Loucy (cell line): Measurements from ENCODE around the gene ABCB1.

ENCODE experiments used
- H2AFZ ChIP-seq: fragments of 200-600 bp; sonication (generic); 2 replicates; pipeline ENCODE4 v1.6.0; 2016; ENCODE audit warnings: antibody characterized with exemption, mild to moderate bottlenecking, low read length, moderate library complexity
- H3F3A ChIP-seq: fragments of 200-600 bp; 2 replicates; pipeline ENCODE4 v1.6.0; 2016; ENCODE audit warnings: antibody characterized with exemption, low read depth, mild to moderate bottlenecking
- H3K27me3 ChIP-seq: fragments of 200-600 bp; sonication (generic); 2 replicates; pipeline ENCODE4 v1.6.1; 2014; ENCODE audit warnings: low read length, mild to moderate bottlenecking; ENCODE audit not compliant: insufficient read depth, poor library complexity, severe bottlenecking
- H3K36me3 ChIP-seq: fragments of 200-600 bp; sonication (generic); 2 replicates; pipeline ENCODE4 v1.6.1; 2016; ENCODE audit warnings: low read length; ENCODE audit not compliant: insufficient read depth
- H3K4me1 ChIP-seq: fragments of 200-600 bp; sonication (generic); 2 replicates; pipeline ENCODE4 v1.5.1; 2014; ENCODE audit warnings: low read length, mild to moderate bottlenecking; ENCODE audit not compliant: insufficient read depth, poor library complexity, severe bottlenecking
- H3K4me2 ChIP-seq: fragments of 200-600 bp; sonication (generic); 2 replicates; pipeline ENCODE4 v1.6.0; 2014; ENCODE audit warnings: antibody characterized with exemption, low read length, low read depth, mild to moderate bottlenecking; ENCODE audit not compliant: poor library complexity, severe bottlenecking
- H3K4me3 ChIP-seq: fragments of 200-600 bp; sonication (generic); 2 replicates; pipeline ENCODE4 v1.5.1; 2014; ENCODE audit warnings: low read length, mild to moderate bottlenecking, mixed read lengths; ENCODE audit not compliant: poor library complexity, severe bottlenecking
- H3K79me2 ChIP-seq: fragments of 200-600 bp; sonication (generic); 2 replicates; pipeline ENCODE4 v1.6.1; 2014; ENCODE audit warnings: low read length; ENCODE audit not compliant: insufficient read depth
- H3K9ac ChIP-seq: fragments of 200-600 bp; sonication (generic); 2 replicates; pipeline ENCODE4 v1.6.0; 2014; ENCODE audit warnings: mild to moderate bottlenecking, low read depth, low read length, moderate library complexity; ENCODE audit not compliant: poor library complexity, severe bottlenecking
- H3K9me2 ChIP-seq: fragments of 200-600 bp; sonication (generic); replicated peaks from 2 replicates; pipeline ENCODE4 v1.6.1; 2016; ENCODE audit warnings: low read depth, low read length, mixed read lengths
- H3K9me3 ChIP-seq: fragments of 200-600 bp; sonication (generic); 2 replicates; pipeline ENCODE4 v1.6.1; 2014; ENCODE audit warnings: mild to moderate bottlenecking, antibody characterized with exemption, low read length, low read depth; ENCODE audit not compliant: insufficient read depth
- H4K20me1 ChIP-seq: fragments of 200-600 bp; sonication (generic); 2 replicates; pipeline ENCODE4 v1.6.0; 2014; ENCODE audit warnings: antibody characterized with exemption, low read length, mild to moderate bottlenecking; ENCODE audit not compliant: insufficient read depth, poor library complexity, severe bottlenecking
- EZH2phosphoT487 ChIP-seq: fragments of 200-600 bp; IDR thresholded peaks from 2 replicates; pipeline ENCODE4 v1.6.1; 2018; ENCODE audit warnings: antibody characterized with exemption, mild to moderate bottlenecking, moderate library complexity, borderline replicate concordance
- TF ChIP-seq, protein P1 (sequence below): fragments of 200-600 bp; sonication (generic); conservative IDR thresholded peaks from 2 replicates; pipeline ENCODE4 v1.5.1; 2014; ENCODE audit warnings: mild to moderate bottlenecking, antibody characterized with exemption, low read length

Gene ABCB1

DNA sequence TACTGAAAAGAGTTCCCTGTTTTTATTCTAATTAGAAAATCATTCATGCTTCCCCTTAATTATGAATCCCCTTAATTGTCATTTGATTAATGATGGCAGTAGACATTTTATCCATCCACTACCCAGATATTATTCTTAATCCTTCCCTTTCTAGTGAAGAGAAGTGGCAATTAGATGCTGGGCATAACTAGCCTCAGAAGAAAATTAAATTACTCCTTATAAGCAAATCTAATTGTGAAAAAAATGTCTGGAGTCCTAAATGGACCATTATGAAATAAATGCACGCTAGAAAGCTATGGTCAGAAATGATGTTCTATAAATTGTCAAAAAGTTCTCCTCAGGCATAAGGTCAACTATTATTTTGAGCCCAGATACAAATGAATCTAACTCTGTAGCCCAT, 4.5 kb downstream of the ABCB1 start:
- Histone ChIP-seq H3K4me3 (no peak overlapping the region), H3K4me1 (peaks cover 4% of the 10 kb centered on the region), H3K79me2 (no peaks in the 10 kb centered on the region), H2AFZ (no peak overlapping the region), H3K9me2 (no peaks in the 10 kb centered on the region), H3K4me2 (no peak overlapping the region), H3K36me3 (no peaks in the 10 kb centered on the region), H3K9ac (no peak overlapping the region), H3K9me3 (no peaks in the 10 kb centered on the region), H4K20me1 (no peaks in the 10 kb centered on the region), H3F3A (no peaks in the 10 kb centered on the region), H3K27me3 (no peaks in the 10 kb centered on the region)
- TF ChIP-seq, protein P1, sequence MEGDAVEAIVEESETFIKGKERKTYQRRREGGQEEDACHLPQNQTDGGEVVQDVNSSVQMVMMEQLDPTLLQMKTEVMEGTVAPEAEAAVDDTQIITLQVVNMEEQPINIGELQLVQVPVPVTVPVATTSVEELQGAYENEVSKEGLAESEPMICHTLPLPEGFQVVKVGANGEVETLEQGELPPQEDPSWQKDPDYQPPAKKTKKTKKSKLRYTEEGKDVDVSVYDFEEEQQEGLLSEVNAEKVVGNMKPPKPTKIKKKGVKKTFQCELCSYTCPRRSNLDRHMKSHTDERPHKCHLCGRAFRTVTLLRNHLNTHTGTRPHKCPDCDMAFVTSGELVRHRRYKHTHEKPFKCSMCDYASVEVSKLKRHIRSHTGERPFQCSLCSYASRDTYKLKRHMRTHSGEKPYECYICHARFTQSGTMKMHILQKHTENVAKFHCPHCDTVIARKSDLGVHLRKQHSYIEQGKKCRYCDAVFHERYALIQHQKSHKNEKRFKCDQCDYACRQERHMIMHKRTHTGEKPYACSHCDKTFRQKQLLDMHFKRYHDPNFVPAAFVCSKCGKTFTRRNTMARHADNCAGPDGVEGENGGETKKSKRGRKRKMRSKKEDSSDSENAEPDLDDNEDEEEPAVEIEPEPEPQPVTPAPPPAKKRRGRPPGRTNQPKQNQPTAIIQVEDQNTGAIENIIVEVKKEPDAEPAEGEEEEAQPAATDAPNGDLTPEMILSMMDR, result no peak
- no peak for TF ChIP-seq EZH2phosphoT487

DNA sequence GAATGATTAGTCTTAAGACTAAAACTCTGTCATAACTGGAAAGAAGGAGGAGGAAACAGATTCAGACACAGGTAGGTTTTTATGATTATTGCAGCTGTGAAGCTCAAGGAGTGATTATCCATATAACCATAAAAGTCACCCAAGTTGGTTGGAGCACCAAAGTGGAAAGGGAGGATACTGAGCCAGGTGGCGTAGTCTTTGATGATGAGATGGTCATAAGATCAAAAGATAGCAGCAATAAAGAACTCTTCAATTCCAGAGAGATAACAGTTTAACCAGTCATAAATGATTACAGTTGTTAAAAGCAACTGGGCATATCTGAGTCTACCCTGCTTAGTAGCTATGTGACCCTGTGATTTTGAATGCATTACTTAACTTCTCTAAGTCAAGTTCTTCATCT, 8.4 kb downstream of the ABCB1 start:
- Histone ChIP-seq H3K9ac (no peak overlapping the region), H3K9me2 (no peaks in the 10 kb centered on the region), H3K9me3 (no peaks in the 10 kb centered on the region), H3K4me2 (no peak overlapping the region), H3K79me2 (no peaks in the 10 kb centered on the region), H4K20me1 (no peaks in the 10 kb centered on the region), H3F3A (no peaks in the 10 kb centered on the region), H3K36me3 (no peaks in the 10 kb centered on the region), H2AFZ (no peak overlapping the region), H3K4me3 (no peak overlapping the region), H3K4me1 (peaks cover 18% of the 10 kb centered on the region), H3K27me3 (no peaks in the 10 kb centered on the region)
- TF ChIP-seq EZH2phosphoT487, result no peak
- TF ChIP-seq, protein P1, result no peak

DNA sequence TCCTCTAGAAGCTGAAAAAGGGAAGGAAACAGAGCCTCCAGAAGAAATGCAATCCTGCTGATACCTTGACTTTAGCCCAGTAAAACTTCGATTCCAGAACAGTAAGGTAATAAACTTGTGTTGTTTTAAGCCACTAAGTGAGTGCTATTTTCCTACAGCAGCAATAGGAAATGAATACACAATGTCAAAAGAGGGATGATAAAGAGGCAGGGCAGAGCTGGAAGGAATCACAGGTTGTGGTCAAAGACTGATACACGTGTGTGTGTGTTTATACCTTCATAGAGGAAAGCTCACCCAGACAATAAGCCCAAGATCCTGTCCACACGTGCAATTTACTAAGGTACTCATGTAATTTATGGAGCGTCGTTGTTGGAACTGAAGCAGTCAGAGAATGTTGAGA, 9.5 kb downstream of the ABCB1 start:
- no peaks in the 10 kb centered on the region for H3K27me3 ChIP-seq
- no peaks in the 10 kb centered on the region for H3F3A ChIP-seq
- TF ChIP-seq, protein P1, result no peak
- TF ChIP-seq EZH2phosphoT487, result no peak
- no peak overlapping the region for H3K9ac ChIP-seq
- H3K4me2 ChIP-seq, result peak overlapping the region; percentile 10
- no peaks in the 10 kb centered on the region for H3K9me3 ChIP-seq
- H2AFZ ChIP-seq, result no peak overlapping the region
- H3K4me1 ChIP-seq, result peaks cover 26% of the 10 kb centered on the region
- H3K79me2 ChIP-seq, result no peaks in the 10 kb centered on the region
- no peaks in the 10 kb centered on the region for H3K9me2 ChIP-seq
- H3K4me3 ChIP-seq, result no peak overlapping the region
- H4K20me1 ChIP-seq, result no peaks in the 10 kb centered on the region
- H3K36me3 ChIP-seq, result no peaks in the 10 kb centered on the region
